Heart right ventricle (tissue), 16 donors: ENCODE results near the gene IGIP. TPM values are rescaled to one million over a fixed set of nuclear protein-coding genes. Genes with fewer than 3 reads are reported as not detected.

ENCODE experiments used
- ATAC-seq, 8 donors: fragments of 200-7000 bp; cut with Tn5 transposase; one replicate each; pipeline ENCODE4 v1.9.1; 2020; ENCODE audit warnings: mild to moderate bottlenecking in 8 of 8, moderate library complexity in 8 of 8, moderate number of reproducible peaks in 1 of 8
- DNase-seq, 2 donors: peaks; one replicate each; pipeline ENCODE4 v3.0.0-alpha.2; 2020
- H3K27ac ChIP-seq, 10 donors: fragments of 200-600 bp; sonication (generic) in 2 of 10; one replicate each; pipeline versions ENCODE4 v1.5.0 to v1.8.0; 2020 to 2022; ENCODE audit warnings: mild to moderate bottlenecking in 3 of 10
- H3K27me3 ChIP-seq, 7 donors: fragments of 200-600 bp; one replicate each; pipeline ENCODE4 v1.8.0; 2021 to 2022; ENCODE audit warnings: mild to moderate bottlenecking in 2 of 7
- H3K36me3 ChIP-seq, 9 donors: fragments of 200-600 bp; sonication (generic) in 1 of 9; one replicate each; pipeline versions ENCODE4 v1.5.0 to v1.8.0; 2020 to 2022; ENCODE audit warnings: mild to moderate bottlenecking in 2 of 9
- H3K4me1 ChIP-seq, 9 donors: fragments of 200-600 bp; sonication (generic) in 1 of 9; one replicate each; pipeline versions ENCODE4 v1.5.0 to v1.8.0; 2020 to 2022; ENCODE audit warnings: mild to moderate bottlenecking in 4 of 9
- H3K4me3 ChIP-seq, 10 donors: fragments of 200-600 bp; sonication (generic) in 2 of 10; one replicate each; pipeline versions ENCODE4 v1.5.0 to v1.8.0; 2020 to 2022; ENCODE audit warnings: mild to moderate bottlenecking in 7 of 10, moderate library complexity in 2 of 10
- H3K9me3 ChIP-seq, 11 donors: fragments of 200-600 bp in 10 of 11; sonication (generic) in 2 of 11; one replicate each; pipeline versions ENCODE4 v1.5.0 to v1.8.0; 2013 to 2022; ENCODE audit warnings: mild to moderate bottlenecking in 2 of 11, control low read depth in 1 of 11, moderate library complexity in 1 of 11
- WGBS, 2 donors: extraction: QIAGEN DNeasy Blood & Tissue Kit; methylation state at CpG; one replicate each; pipeline ENCODE4 v1.1.7; 2013; ENCODE audit warnings: inconsistent platforms in 1 of 2; 5-methylcytosine and 5-hydroxymethylcytosine counted together
- intact Hi-C, 10 donors: fragments of 100-400 bp; cut with DNase I; formaldehyde crosslinking; loops; one replicate each; pipeline versions ENCODE4 v1.11.1 to v1.14.2; 2022
- polyA plus RNA-seq, 2 donors: library from polyadenylated mRNA; stranded (reverse); fragments of 200-250 nt; gene quantifications; one replicate each; pipeline ENCODE4 v1.2.3, GENCODE V29; 2013
- total RNA-seq, 10 donors: library from RNA; stranded (reverse); fragmentation: NEBNext Ultra II Directional in 3 of 10; extraction: Animal tissue kit (Norgen Biotek cat#: 25700) in 3 of 10; gene quantifications; one replicate each; pipeline versions ENCODE4 v1.2.1 to v1.2.4, GENCODE V29; 2021 to 2023
- TF ChIP-seq, protein P1 (sequence below), 9 donors: fragments of 200-600 bp; sonication (generic) in 2 of 9; IDR thresholded peaks; one replicate each; pipeline versions ENCODE4 v1.5.0 to v1.8.0; 2021 to 2022; ENCODE audit warnings: antibody characterized with exemption in 9 of 9, mild to moderate bottlenecking in 5 of 9, moderate library complexity in 1 of 9
- donor health status: Arrhythmogenic right ventricular cardiomyopathy.
- donor health status: ischemic (EF 13 %, LVEDD 7.1; RV severe dilation, severe dysfunction).
- donor health status: healthy with polysubstance abuse.
- donor health status: DM: no; HTN: yes; CAD: no.
- donor health status: DM: no; HTN: no; CAD: no.
- donor health status: ischemic (EF 25% LVEDD 6.9; RV normal size, moderate dysfunction).
- donor health status: ischemic (EF 25% LVEDD 5.7; RV mildly dilated, moderate dysfunction).
- donor health status: healthy.
- donor health status: DM: yes; HTN: yes; CAD: no.
- donor health status: Ischemic cardiomyopathy.
- donor health status: ischemic (EF 35%, LVEDD 5.7; RV mildly dilated, moderate dysfunction).
- donor health status: nonischemic (EF 11% LVEDD 7.7; RV severe dilation, severe dysfunction).
- donor health status: DM: yes; HTN: yes; CAD: no.
- donor health status: PGD.
- donor health status: ischemic (EF 29% LVEDD 5.4; RV normal size, mild dysfunction).
- donor health status: nonischemic (EF 23%, LVEDD 6.1; RV moderate dilation, normal function).

Gene IGIP
- total and polyA plus RNA-seq, 12 donors, result 5.0 to 17.2 (median 12.4) TPM

DNA sequence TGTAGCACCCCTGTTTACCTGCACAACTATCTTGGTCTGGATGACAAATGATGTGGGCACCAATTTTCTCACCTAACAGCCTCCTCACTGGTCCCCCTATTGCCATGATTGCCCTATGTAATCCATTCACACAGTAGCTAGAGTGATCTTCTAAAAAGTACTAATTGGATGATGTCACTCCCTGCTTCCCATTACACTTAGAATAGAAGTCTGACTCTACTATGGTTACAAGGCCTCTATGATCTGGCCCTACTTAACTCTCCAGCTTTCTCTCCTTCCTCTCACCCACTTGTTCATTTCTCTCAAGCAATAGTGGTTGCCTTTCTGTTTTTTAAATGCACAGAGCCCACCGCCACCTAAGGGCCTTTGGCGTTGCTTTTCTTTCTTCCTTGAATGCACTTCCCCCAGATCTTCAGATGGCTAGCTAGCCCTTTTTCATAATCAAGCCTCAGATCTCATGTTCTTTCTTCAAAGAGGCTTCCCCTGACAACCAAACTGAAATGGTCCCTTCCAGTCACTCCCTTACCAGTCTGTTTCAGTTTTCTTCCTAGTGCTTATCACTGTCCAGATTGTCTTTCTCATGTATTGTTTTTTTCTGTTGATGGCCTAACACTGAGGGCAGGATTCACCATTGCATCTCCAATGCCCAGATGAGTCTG is 8.7 kb downstream of the IGIP start:
- no peaks in the 10 kb centered on the region for H3K27me3 ChIP-seq
- no peaks in the 10 kb centered on the region for H3K36me3 ChIP-seq
- intact Hi-C loops, result no loop called here
- DNase-seq, result no peak
- H3K27ac ChIP-seq, result no peak overlapping the region
- TF ChIP-seq, protein P1, sequence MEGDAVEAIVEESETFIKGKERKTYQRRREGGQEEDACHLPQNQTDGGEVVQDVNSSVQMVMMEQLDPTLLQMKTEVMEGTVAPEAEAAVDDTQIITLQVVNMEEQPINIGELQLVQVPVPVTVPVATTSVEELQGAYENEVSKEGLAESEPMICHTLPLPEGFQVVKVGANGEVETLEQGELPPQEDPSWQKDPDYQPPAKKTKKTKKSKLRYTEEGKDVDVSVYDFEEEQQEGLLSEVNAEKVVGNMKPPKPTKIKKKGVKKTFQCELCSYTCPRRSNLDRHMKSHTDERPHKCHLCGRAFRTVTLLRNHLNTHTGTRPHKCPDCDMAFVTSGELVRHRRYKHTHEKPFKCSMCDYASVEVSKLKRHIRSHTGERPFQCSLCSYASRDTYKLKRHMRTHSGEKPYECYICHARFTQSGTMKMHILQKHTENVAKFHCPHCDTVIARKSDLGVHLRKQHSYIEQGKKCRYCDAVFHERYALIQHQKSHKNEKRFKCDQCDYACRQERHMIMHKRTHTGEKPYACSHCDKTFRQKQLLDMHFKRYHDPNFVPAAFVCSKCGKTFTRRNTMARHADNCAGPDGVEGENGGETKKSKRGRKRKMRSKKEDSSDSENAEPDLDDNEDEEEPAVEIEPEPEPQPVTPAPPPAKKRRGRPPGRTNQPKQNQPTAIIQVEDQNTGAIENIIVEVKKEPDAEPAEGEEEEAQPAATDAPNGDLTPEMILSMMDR (IDR thresholded peaks at IDR 0.05), result no peak
- no peak overlapping the region for H3K4me3 ChIP-seq
- 92 to 98% methylated on average over 2 of the region's 2 CpGs for WGBS, 2 donors
- no peaks in the 10 kb centered on the region for H3K9me3 ChIP-seq
- ATAC-seq, result no peak
- H3K4me1 ChIP-seq, result peaks cover 3 to 44% (median 26%) of the 10 kb centered on the region in 9 donors

DNA sequence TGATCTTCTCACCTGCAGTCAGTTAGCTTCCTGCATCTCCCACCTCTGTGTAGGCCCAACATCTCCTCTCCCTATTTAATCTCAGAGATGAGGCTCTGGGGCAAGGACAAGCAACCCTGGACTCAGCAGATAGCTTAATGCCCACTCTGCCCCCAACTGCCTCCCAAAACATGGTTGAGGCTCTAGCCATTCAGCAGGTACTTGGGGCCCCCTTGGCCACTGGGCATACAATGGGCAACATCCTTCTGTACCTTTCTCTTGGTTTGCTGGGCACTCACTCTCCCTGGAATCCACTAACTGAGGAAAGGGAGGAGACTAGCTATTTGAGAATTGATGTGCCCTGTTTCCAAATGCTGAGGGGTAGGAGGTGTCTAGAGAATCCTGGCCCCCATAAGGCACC is 9.4 kb downstream of the IGIP start:
- Histone ChIP-seq H3K27me3 (no peaks in the 10 kb centered on the region), H3K9me3 (no peaks in the 10 kb centered on the region), H3K27ac (no peak overlapping the region), H3K4me3 (no peak overlapping the region), H3K4me1 (peaks cover 3 to 50% (median 28%) of the 10 kb centered on the region in 9 donors), H3K36me3 (no peaks in the 10 kb centered on the region)
- intact Hi-C loops, result no loop called here
- DNase-seq (no peak), ATAC-seq (no peak)
- TF ChIP-seq, protein P1 (IDR thresholded peaks at IDR 0.05), result no peak

DNA sequence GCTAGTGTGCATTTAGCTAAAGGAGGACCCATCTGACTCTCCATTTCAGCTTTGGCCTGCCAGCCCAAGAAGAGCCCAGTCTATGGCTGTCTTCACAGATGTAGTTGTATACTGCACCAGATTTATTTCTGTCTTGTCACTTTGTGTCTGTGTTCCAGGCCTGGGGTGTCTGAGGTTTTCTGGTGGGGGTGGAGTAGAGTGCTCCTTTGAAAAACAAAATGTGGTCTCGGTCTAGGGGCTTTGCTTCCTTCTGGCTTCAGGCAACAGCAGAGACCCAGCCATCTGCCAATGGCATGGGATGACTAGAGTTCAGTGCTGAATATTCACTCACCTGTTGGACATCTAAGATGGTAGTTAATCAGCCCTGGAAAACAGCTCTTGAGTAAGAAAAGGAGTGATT is 10.9 kb downstream of the IGIP start:
- no peak for ATAC-seq
- Histone ChIP-seq H3K27ac (no peak overlapping the region), H3K27me3 (no peaks in the 10 kb centered on the region), H3K4me3 (no peak overlapping the region), H3K9me3 (no peaks in the 10 kb centered on the region), H3K36me3 (no peaks in the 10 kb centered on the region), H3K4me1 (peaks cover 2 to 48% (median 32%) of the 10 kb centered on the region in 9 donors)
- no peak for DNase-seq
- intact Hi-C loops, result no loop called here
- TF ChIP-seq, protein P1 (IDR thresholded peaks at IDR 0.05), result no peak
- WGBS, 2 donors, result 94 to 96% methylated on average over 1 of the region's 1 CpG

DNA sequence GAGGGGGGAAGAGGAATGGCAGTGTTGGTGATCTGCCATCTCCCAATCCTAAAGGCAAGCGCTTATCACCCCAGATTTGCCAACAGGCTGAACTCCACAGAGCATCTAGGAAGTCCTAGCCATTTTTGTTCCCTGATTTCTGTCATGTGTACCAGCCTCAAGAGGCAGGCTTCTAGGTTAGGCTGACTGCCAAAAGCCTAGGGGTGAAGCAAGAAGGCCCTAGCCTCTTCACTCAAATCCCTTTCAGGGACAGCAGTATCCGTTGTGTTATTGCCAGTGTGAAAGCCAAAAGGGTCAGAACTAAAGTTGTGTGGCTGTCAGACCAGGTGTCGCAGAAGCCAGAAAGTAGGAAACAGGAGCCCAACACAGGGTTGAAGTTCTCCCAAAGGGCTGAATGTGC is 14.7 kb downstream of the IGIP start:
- Histone ChIP-seq H3K27ac (no peak overlapping the region), H3K4me3 (no peak overlapping the region), H3K36me3 (no peaks in the 10 kb centered on the region), H3K27me3 (peaks cover 0 to 6% (median 0%) of the 10 kb centered on the region in 7 donors), H3K4me1 (peaks cover 0 to 26% (median 15%) of the 10 kb centered on the region in 9 donors), H3K9me3 (no peaks in the 10 kb centered on the region)
- 67 to 76% methylated on average over 3 of the region's 3 CpGs for WGBS, 2 donors
- TF ChIP-seq, protein P1 (IDR thresholded peaks at IDR 0.05), result no peak
- peak in 5 of 8 donors; percentile 21 to 82 (median 62) for ATAC-seq
- intact Hi-C loops, result loop anchor here in 6 of 10 donors (5.0 to 10.0 kb wide), 3 partner anchors 33 to 346 kb away; partner anchors contain the start of gene PSD2 (in 1 of the 6)
- no peak for DNase-seq
